Endodermal cell (in vitro differentiated cells): ENCODE measurements around the gene BARX2. TPM values are rescaled to one million over a fixed set of nuclear protein-coding genes. Genes with fewer than 3 reads are reported as not detected.

Source experiments
- DNase-seq: peaks from one replicate; pipeline ENCODE4 v3.0.0-alpha.2; 2017
- H3K27ac ChIP-seq: 2 replicates; pipeline ENCODE4 v1.5.1; 2013; ENCODE audit warnings: mild to moderate bottlenecking, low read depth, low read length, moderate library complexity
- H3K27me3 ChIP-seq: 2 replicates; pipeline ENCODE4 v1.6.1; 2013; ENCODE audit warnings: mild to moderate bottlenecking, low read length, moderate library complexity; ENCODE audit not compliant: insufficient read depth, control insufficient read depth, poor library complexity, severe bottlenecking
- H3K36me3 ChIP-seq: 2 replicates; pipeline ENCODE4 v1.7.0; 2013; ENCODE audit warnings: mild to moderate bottlenecking, low read length, moderate library complexity; ENCODE audit not compliant: control insufficient read depth, insufficient read depth
- H3K4me1 ChIP-seq: one replicate; pipeline ENCODE4 v1.7.0; 2013; ENCODE audit warnings: low read length; ENCODE audit not compliant: control insufficient read depth, insufficient read depth
- H3K4me3 ChIP-seq: 2 replicates; pipeline ENCODE4 v1.5.1; 2013; ENCODE audit warnings: mild to moderate bottlenecking, low read length, moderate library complexity
- H3K9ac ChIP-seq: 2 replicates; pipeline ENCODE4 v1.6.1; 2013; ENCODE audit warnings: mild to moderate bottlenecking, low read length, moderate library complexity; ENCODE audit not compliant: poor library complexity, severe bottlenecking; ENCODE audit errors: extremely low read depth
- H3K9me3 ChIP-seq: 2 replicates; pipeline ENCODE4 v1.6.1; 2013; ENCODE audit warnings: mild to moderate bottlenecking, low read length, moderate library complexity; ENCODE audit not compliant: control insufficient read depth
- H3K27ac Mint-ChIP-seq: 2 replicates; pipeline ENCODE4 v1.8.0; 2020; ENCODE audit warnings: mixed read lengths
- H3K27me3 Mint-ChIP-seq: 2 replicates; pipeline ENCODE4 v1.8.0; 2021; ENCODE audit warnings: mild to moderate bottlenecking, mixed read lengths; ENCODE audit not compliant: insufficient read depth
- H3K36me3 Mint-ChIP-seq: 2 replicates; pipeline ENCODE4 v1.8.0; 2020; ENCODE audit warnings: low read depth, mixed read lengths
- H3K4me1 Mint-ChIP-seq: 2 replicates; pipeline ENCODE4 v1.8.0; 2020; ENCODE audit warnings: mixed read lengths
- H3K4me3 Mint-ChIP-seq: 2 replicates; pipeline ENCODE4 v1.8.0; 2020; ENCODE audit warnings: mild to moderate bottlenecking, moderate library complexity, mixed read lengths
- H3K9me3 Mint-ChIP-seq: 2 replicates; pipeline ENCODE4 v1.8.0; 2020; ENCODE audit warnings: mild to moderate bottlenecking, mixed read lengths
- CTCF ChIP-seq: fragments of 200-600 bp; sonication (generic); conservative IDR thresholded peaks from 2 replicates; pipeline ENCODE4 v1.5.0; 2021; ENCODE audit warnings: antibody characterized with exemption, mild to moderate bottlenecking
- WGBS, 2 experiments: methylation state at CpG; one replicate each; pipeline versions ENCODE4 v1.1.5 to v1.1.7; 2013; ENCODE audit warnings: missing lambda C conversion rate in 2 of 2, mixed read lengths in 1 of 2; ENCODE audit not compliant: insufficient coverage in 1 of 2, insufficient read length in 1 of 2; 5-methylcytosine and 5-hydroxymethylcytosine counted together
- total RNA-seq, 2 donors: library from RNA; stranded (reverse); fragmentation: NEBNext Ultra II Directional in 1 of 2; extraction: Animal tissue kit (Norgen Biotek cat#: 25700) in 1 of 2; gene quantifications; 2 replicates in 1 of 2; 3 replicates in 1 of 2; pipeline ENCODE4 v1.2.1, GENCODE V29; 2021

Gene BARX2
- total RNA-seq, 2 donors from 2014 or later: not detected

- H3K9ac ChIP-seq: no peak overlapping the region
- no peak for DNase-seq
- H3K9me3 ChIP-seq: no peaks in the 10 kb centered on the region
- H3K27ac Mint-ChIP-seq: no peak overlapping the region
- H3K4me1 ChIP-seq: no peaks in the 10 kb centered on the region
- TF ChIP-seq CTCF: no peak
- peaks cover 91% of the 10 kb centered on the region for H3K27me3 Mint-ChIP-seq
- H3K9me3 Mint-ChIP-seq: no peaks in the 10 kb centered on the region
- peaks cover 6% of the 10 kb centered on the region for H3K4me1 Mint-ChIP-seq
- whole genome bisulfite sequencing, 2 experiments: 56 to 63% methylated on average over 9 to 10 of the region's 12 CpGs
- H3K27ac ChIP-seq: no peak overlapping the region
- peaks cover 75% of the 10 kb centered on the region for H3K27me3 ChIP-seq
- H3K36me3 ChIP-seq: no peaks in the 10 kb centered on the region
- H3K4me3 ChIP-seq: no peak overlapping the region
- H3K36me3 Mint-ChIP-seq: no peaks in the 10 kb centered on the region
- peak overlapping the region; percentile 61 for H3K4me3 Mint-ChIP-seq
Measured at GRCh38 chr11:129376658-129377341, 1.2 kb downstream of the BARX2 start.

- H3K4me3 ChIP-seq: no peak overlapping the region
Measured at GRCh38 chr11:129377739-129378138, 2.1 kb downstream of the BARX2 start.

GRCh38 chr11:129380413-129380812 is 4.8 kb downstream of the BARX2 start:
- Histone ChIP-seq H3K27ac (no peak overlapping the region), H3K4me1 (no peaks in the 10 kb centered on the region), H3K9me3 (no peaks in the 10 kb centered on the region), H3K27me3 (peaks cover 39% of the 10 kb centered on the region), H3K4me3 (no peak overlapping the region), H3K36me3 (no peaks in the 10 kb centered on the region), H3K9ac (no peak overlapping the region)
- H3K4me1 Mint-ChIP-seq: peaks cover 3% of the 10 kb centered on the region
- H3K36me3 Mint-ChIP-seq: no peaks in the 10 kb centered on the region
- H3K27me3 Mint-ChIP-seq: peaks cover 73% of the 10 kb centered on the region
- 83 to 100% methylated on average over 1 to 2 of the region's 2 CpGs for WGBS, 2 experiments
- no peak for TF ChIP-seq CTCF
- H3K4me3 Mint-ChIP-seq: no peak overlapping the region
- H3K9me3 Mint-ChIP-seq: no peaks in the 10 kb centered on the region
- H3K27ac Mint-ChIP-seq: no peak overlapping the region
- no peak for DNase-seq

More at GRCh38 chr11:129377739-129378138, 2.1 kb downstream of the BARX2 start:
- no peak overlapping the region for H3K27ac Mint-ChIP-seq
- Histone ChIP-seq H3K36me3 (no peaks in the 10 kb centered on the region), H3K27ac (no peak overlapping the region), H3K27me3 (peaks cover 66% of the 10 kb centered on the region), H3K4me1 (no peaks in the 10 kb centered on the region), H3K9me3 (no peaks in the 10 kb centered on the region), H3K9ac (no peak overlapping the region)
- H3K36me3 Mint-ChIP-seq: no peaks in the 10 kb centered on the region
- no peak for DNase-seq
- no peak overlapping the region for H3K4me3 Mint-ChIP-seq
- peaks cover 83% of the 10 kb centered on the region for H3K27me3 Mint-ChIP-seq
- 84 to 92% methylated on average over 6 to 7 of the region's 7 CpGs for WGBS, 2 experiments
- peaks cover 5% of the 10 kb centered on the region for H3K4me1 Mint-ChIP-seq
- no peaks in the 10 kb centered on the region for H3K9me3 Mint-ChIP-seq
- TF ChIP-seq CTCF: no peak
